Measurements from ENCODE around the gene YIPF4. TPM values are rescaled to one million over a fixed set of nuclear protein-coding genes. Genes with fewer than 3 reads are reported as not detected.

Gene YIPF4
- total and polyA plus RNA-seq, 2 of the 8 experiments (the other 6 are each of a cell fraction or from before 2014, with no cell fraction given): 2.9 to 21.4 TPM

DNA sequence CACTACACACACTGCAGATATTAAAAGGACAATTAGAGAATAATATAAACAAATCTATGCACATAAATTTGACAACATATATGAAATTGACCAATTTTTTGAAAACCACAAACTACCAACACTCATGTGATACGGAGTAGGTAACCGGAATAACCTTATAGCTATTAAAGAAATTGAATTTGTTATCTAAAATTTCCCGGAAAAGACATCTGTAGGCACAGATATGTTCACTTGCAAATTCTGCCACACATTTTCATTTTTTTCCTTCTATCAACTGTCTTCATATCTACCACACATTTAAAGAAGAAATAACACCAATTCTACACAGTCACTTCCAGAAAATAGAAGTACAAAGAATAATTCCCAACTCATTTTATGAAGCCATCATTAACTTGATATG, 35.4 kb upstream of the YIPF4 start:
- POLR2A ChIA-PET (ENCODE audit: partially characterized antibody): interaction anchor here (1.3 kb wide), 1 partner anchor 12 kb away, joined by 5 read pairs; no protein-coding TSS in a partner anchor
- Histone ChIP-seq H3K4me2 (ENCODE audit: insufficient read depth in 1 of 2, low read depth in 2 of 2, low read length in 2 of 2) (no peak overlapping the region), H3K14ac (ENCODE audit: insufficient read length) (no peak overlapping the region)

More for the DNA sequence above, 35.4 kb upstream of the YIPF4 start:
- H3K79me2 ChIP-seq (ENCODE audit: control insufficient read depth in 1 of 2, insufficient read depth in 2 of 2, low read length in 2 of 2): no peaks in the 10 kb centered on the region
- no peaks in the 10 kb centered on the region for H3K23me2 ChIP-seq (ENCODE audit: low read depth, low read length)
- H2AFZ ChIP-seq (ENCODE audit: low read length): no peak overlapping the region
- CTCF ChIA-PET (ENCODE audit: partially characterized antibody): no interaction called here
- no peaks in the 10 kb centered on the region for H4K20me1 ChIP-seq (replicated peaks in 1 of 2; ENCODE audit: control insufficient read depth in 1 of 2, insufficient read depth in 2 of 2, low read length in 2 of 2)
- TF ChIP-seq TAF1 (IDR thresholded peaks at IDR 0.05; ENCODE audit: low read depth, low read length): no peak
- TF ChIP-seq RBBP5 (IDR thresholded peaks at IDR 0.05; ENCODE audit: borderline replicate concordance, low read depth, low read length): no peak
- no peak for TF ChIP-seq SP4 (IDR thresholded peaks at IDR 0.05; ENCODE audit: low read length)
- no peak for TF ChIP-seq ASH2L (IDR thresholded peaks at IDR 0.05; ENCODE audit: low read length)
- TF ChIP-seq SAP30 (IDR thresholded peaks at IDR 0.05; ENCODE audit: insufficient read depth, insufficient replicate concordance, low read length): no peak
- no peak overlapping the region for H3K4ac ChIP-seq (replicated peaks; ENCODE audit: insufficient read length, low read depth, low read length)
- H3K18ac ChIP-seq (ENCODE audit: extremely low read depth, low read length): no peak overlapping the region
- DNase-seq (ENCODE audit: low read depth in 1 of 2, low spot score in 2 of 2): no peak
- H4K91ac ChIP-seq (replicated peaks; ENCODE audit: insufficient read length, low read length): no peak overlapping the region
- no peak overlapping the region for H3K9ac ChIP-seq (replicated peaks in 1 of 4; ENCODE audit: extremely low read depth in 1 of 4, low read depth in 3 of 4, low read length in 3 of 4)
- H3K56ac ChIP-seq (replicated peaks; ENCODE audit: insufficient read length, low read depth, low read length): no peak overlapping the region
- WGBS, 2 experiments (ENCODE audit: extremely low coverage in 1 of 2, insufficient coverage in 1 of 2, insufficient read length in 1 of 2, insufficient replicate concordance in 2 of 2, low coverage in 1 of 2, low lambda C conversion rate in 2 of 2, missing lambda C conversion rate in 1 of 2): 96% methylated on average over 3 of the region's 3 CpGs; no CpG with 5 or more reads in 1 of the 2 experiments
- H2BK12ac ChIP-seq (ENCODE audit: low read depth, low read length): no peak overlapping the region
- H3K79me1 ChIP-seq (ENCODE audit: low read depth, low read length): no peaks in the 10 kb centered on the region
- no peaks in the 10 kb centered on the region for H3K4me1 ChIP-seq (replicated peaks in 1 of 4; ENCODE audit: control insufficient read depth in 3 of 4, insufficient read depth in 4 of 4, low read length in 3 of 4)
- no peak overlapping the region for H3K27ac ChIP-seq (ENCODE audit: low read depth, low read length)
- no peaks in the 10 kb centered on the region for H3K36me3 ChIP-seq (ENCODE audit: control insufficient read depth in 2 of 4, insufficient read depth in 4 of 4, low read length in 3 of 4)
- no peak overlapping the region for H2BK120ac ChIP-seq (replicated peaks; ENCODE audit: low read depth, low read length)
- no peak overlapping the region for H2BK20ac ChIP-seq (ENCODE audit: low read length)
- H4K5ac ChIP-seq (ENCODE audit: insufficient read length, low read depth, low read length): no peak overlapping the region
- no peaks in the 10 kb centered on the region for H3K9me3 ChIP-seq (ENCODE audit: insufficient read depth in 2 of 2, low read depth in 1 of 2, low read length in 1 of 2)
- H2AK5ac ChIP-seq (ENCODE audit: low read depth, low read length): no peak overlapping the region
- H3K23ac ChIP-seq (ENCODE audit: insufficient read length): no peak overlapping the region
- FAIRE-seq: no peak
- no peak overlapping the region for H2BK5ac ChIP-seq (ENCODE audit: low read depth, low read length)
- no peaks in the 10 kb centered on the region for H3K27me3 ChIP-seq (replicated peaks in 1 of 4; ENCODE audit: control insufficient read depth in 3 of 4, extremely low read depth in 1 of 4, insufficient read depth in 3 of 4, low read length in 3 of 4)
- H4K8ac ChIP-seq (ENCODE audit: extremely low read depth, insufficient read depth, low read length): no peak overlapping the region
- no peak overlapping the region for H3K4me3 ChIP-seq (ENCODE audit: extremely low read depth in 1 of 4, insufficient read depth in 2 of 4, low read depth in 3 of 4, low read length in 4 of 4)
- no peak overlapping the region for H2BK15ac ChIP-seq (ENCODE audit: low read length)

Data from H1 (cell line).